Body of pancreas (tissue), 4 donors: ENCODE measurements around the gene GIT2.

Source experiments
- POLR2A ChIP-seq, 3 donors: fragments of 450-650 bp; IDR thresholded peaks; one replicate each; pipeline ENCODE4 v1.6.1; 2016; ENCODE audit warnings: antibody characterized with exemption in 3 of 3, mild to moderate bottlenecking in 2 of 3
- TF ChIP-seq, protein P1 (sequence below), 7 experiments: fragments of 450-650 bp in 4 of 7; fragments of 200-600 bp in 3 of 7; sonication (generic) in 3 of 7; IDR thresholded peaks; one replicate each; pipeline ENCODE4 v1.5.1; 2016 to 2019; ENCODE audit warnings: antibody characterized with exemption in 7 of 7

GRCh38 chr12:109888179-109889020 is 107.8 kb downstream of the GIT2 start:
- TF ChIP-seq, protein P1, sequence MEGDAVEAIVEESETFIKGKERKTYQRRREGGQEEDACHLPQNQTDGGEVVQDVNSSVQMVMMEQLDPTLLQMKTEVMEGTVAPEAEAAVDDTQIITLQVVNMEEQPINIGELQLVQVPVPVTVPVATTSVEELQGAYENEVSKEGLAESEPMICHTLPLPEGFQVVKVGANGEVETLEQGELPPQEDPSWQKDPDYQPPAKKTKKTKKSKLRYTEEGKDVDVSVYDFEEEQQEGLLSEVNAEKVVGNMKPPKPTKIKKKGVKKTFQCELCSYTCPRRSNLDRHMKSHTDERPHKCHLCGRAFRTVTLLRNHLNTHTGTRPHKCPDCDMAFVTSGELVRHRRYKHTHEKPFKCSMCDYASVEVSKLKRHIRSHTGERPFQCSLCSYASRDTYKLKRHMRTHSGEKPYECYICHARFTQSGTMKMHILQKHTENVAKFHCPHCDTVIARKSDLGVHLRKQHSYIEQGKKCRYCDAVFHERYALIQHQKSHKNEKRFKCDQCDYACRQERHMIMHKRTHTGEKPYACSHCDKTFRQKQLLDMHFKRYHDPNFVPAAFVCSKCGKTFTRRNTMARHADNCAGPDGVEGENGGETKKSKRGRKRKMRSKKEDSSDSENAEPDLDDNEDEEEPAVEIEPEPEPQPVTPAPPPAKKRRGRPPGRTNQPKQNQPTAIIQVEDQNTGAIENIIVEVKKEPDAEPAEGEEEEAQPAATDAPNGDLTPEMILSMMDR (IDR thresholded peaks at IDR 0.05), result no peak
- TF ChIP-seq POLR2A (IDR thresholded peaks at IDR 0.05), result no peak
